Fibroblast of skin of right quadriceps (primary cell): ENCODE data around the gene RWDD4.
A peak's percentile ranks its signal among the peaks of the same experiment; 100 is the strongest.

Experiments used
- DNase-seq: peaks from one replicate; pipeline ENCODE4 v3.0.0-alpha.2; 2013

Gene RWDD4

GRCh38 chr4:183599284-183599683, 59.7 kb downstream of the RWDD4 start:
- no peak for DNase-seq

- DNase-seq = no peak
Observed at GRCh38 chr4:183596067-183596757, 62.8 kb downstream of the RWDD4 start.

DNA sequence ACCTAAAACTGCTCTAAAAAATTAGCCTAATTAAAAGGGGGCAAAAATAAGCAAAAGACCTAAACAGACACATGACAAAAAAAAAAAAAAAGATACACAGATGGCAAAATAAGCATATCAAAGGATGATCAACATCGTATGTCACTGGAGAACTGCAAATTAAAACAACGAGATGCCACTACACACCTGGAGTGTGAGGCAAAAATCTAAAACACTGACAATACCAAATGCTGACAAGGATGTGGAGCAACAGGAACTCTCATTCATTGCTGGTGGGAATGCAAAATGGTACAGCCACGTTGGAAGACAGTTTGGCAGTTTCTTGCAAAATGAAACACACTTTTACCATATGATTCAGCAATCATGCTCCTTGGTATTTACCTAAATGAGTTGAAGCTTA, 64.2 kb downstream of the RWDD4 start:
- DNase-seq = no peak

GRCh38 chr4:183591301-183591700, 67.7 kb downstream of the RWDD4 start:
- peak; percentile 14 for DNase-seq
